ENCODE results near the gene RPGR. TPM values are rescaled to one million over a fixed set of nuclear protein-coding genes. Genes with fewer than 3 reads are reported as not detected.

The RPGR gene
- total RNA-seq, 1 donor from 2014 or later, result 4.5 TPM

GRCh38 chrX:38276089-38276488, 51.2 kb downstream of the RPGR start:
- Histone ChIP-seq H3K27ac (replicated peaks) (no peak overlapping the region), H3K4me3 (no peak overlapping the region), H3K4me1 (no peaks in the 10 kb centered on the region), H3K9me3 (replicated peaks) (no peaks in the 10 kb centered on the region), H3K27me3 (ENCODE audit: low read depth) (no peaks in the 10 kb centered on the region), H3K36me3 (peaks cover 5% of the 10 kb centered on the region)
- DNase-seq, result no peak
- TF ChIP-seq, protein P1, sequence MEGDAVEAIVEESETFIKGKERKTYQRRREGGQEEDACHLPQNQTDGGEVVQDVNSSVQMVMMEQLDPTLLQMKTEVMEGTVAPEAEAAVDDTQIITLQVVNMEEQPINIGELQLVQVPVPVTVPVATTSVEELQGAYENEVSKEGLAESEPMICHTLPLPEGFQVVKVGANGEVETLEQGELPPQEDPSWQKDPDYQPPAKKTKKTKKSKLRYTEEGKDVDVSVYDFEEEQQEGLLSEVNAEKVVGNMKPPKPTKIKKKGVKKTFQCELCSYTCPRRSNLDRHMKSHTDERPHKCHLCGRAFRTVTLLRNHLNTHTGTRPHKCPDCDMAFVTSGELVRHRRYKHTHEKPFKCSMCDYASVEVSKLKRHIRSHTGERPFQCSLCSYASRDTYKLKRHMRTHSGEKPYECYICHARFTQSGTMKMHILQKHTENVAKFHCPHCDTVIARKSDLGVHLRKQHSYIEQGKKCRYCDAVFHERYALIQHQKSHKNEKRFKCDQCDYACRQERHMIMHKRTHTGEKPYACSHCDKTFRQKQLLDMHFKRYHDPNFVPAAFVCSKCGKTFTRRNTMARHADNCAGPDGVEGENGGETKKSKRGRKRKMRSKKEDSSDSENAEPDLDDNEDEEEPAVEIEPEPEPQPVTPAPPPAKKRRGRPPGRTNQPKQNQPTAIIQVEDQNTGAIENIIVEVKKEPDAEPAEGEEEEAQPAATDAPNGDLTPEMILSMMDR (IDR thresholded peaks at IDR 0.05; ENCODE audit: borderline replicate concordance), result no peak
- intact Hi-C loops (cut with micrococcal nuclease), result no loop called here

DNA sequence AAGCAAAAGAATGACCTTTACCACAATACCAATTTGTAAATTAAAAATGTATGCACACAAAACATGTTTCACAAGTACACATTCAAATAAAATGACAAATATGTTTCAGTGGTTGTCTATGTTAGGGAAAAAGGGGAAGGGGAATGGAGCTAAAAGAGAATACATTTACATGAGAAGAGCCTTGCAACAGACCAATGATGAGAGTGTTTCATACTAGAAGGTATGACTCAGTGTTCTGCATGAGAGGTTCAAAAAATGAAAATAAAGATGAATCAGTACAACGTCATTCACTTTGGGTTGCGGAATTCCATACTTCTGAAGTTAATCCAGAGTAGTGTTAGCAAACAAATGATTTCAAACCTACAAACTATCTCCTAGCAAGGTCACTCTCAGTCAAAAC, 51.7 kb downstream of the RPGR start:
- Histone ChIP-seq H3K36me3 (peaks cover 5% of the 10 kb centered on the region), H3K27ac (replicated peaks) (no peak overlapping the region)
- intact Hi-C loops (cut with micrococcal nuclease), result no loop called here

GRCh38 chrX:38273453-38273852, 53.9 kb downstream of the RPGR start:
- DNase-seq, result no peak
- intact Hi-C loops (cut with micrococcal nuclease), result no loop called here
- TF ChIP-seq, protein P1 (IDR thresholded peaks at IDR 0.05; ENCODE audit: borderline replicate concordance), result no peak
- peaks cover 5% of the 10 kb centered on the region for H3K36me3 ChIP-seq
- H3K27me3 ChIP-seq (ENCODE audit: low read depth), result no peaks in the 10 kb centered on the region
- no peaks in the 10 kb centered on the region for H3K9me3 ChIP-seq (replicated peaks)
- no peak overlapping the region for H3K4me3 ChIP-seq
- H3K27ac ChIP-seq (replicated peaks), result no peak overlapping the region
- no peaks in the 10 kb centered on the region for H3K4me1 ChIP-seq

More for the DNA sequence above, 51.7 kb downstream of the RPGR start:
- H3K4me1 ChIP-seq, result no peaks in the 10 kb centered on the region
- H3K9me3 ChIP-seq (replicated peaks), result no peaks in the 10 kb centered on the region
- TF ChIP-seq, protein P1 (IDR thresholded peaks at IDR 0.05; ENCODE audit: borderline replicate concordance), result no peak
- no peaks in the 10 kb centered on the region for H3K27me3 ChIP-seq (ENCODE audit: low read depth)
- no peak overlapping the region for H3K4me3 ChIP-seq
- DNase-seq, result no peak

DNA sequence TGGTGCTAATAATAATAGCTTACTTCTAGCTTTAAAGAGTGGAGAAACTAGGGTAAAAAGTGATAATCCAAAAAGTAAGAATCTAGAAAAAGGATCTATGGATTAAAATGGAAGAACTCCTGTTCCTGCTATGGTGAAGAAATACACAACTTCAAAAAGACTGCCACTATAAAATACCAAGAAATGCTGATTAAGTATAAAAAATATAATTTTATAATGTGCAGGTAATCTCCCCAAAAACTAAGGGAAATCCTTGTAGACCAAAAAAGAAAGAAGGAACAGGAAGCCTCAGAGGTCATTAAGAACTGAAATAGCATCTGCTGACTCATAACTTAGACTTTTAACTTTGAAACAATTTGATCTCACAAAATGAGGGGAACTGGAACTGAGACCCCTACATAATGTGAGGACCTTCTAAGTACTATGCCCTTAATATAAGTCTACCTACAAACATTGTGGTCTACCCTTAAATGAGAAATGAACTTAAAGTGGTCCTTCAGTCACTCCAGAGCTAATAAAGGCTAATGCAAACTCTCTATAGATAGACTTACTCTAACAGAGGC, 56.1 kb downstream of the RPGR start:
- no peak for DNase-seq
- intact Hi-C loops (cut with micrococcal nuclease), result no loop called here

DNA sequence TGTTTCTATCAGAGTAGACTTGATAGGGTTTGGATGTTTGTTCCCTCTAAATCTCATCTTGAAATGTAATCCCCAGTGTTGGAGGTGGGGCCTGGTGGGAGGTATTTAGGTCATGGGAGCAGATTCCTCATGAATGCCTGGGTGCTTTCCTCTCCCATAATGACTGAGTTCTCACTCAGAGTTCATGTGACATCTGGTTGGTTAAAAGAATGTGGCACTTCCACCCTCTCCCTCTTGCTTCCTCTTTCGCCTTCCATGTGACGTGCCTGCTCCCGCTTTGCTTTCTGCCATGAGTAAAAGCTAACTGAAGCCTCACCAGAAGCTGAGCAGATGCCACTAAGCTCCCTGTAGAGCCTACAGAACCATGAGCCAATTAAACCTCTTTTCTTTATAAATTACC, 59.3 kb downstream of the RPGR start:
- no peaks in the 10 kb centered on the region for H3K9me3 ChIP-seq (replicated peaks)
- H3K4me1 ChIP-seq, result no peaks in the 10 kb centered on the region
- TF ChIP-seq, protein P1 (IDR thresholded peaks at IDR 0.05; ENCODE audit: borderline replicate concordance), result no peak
- H3K27me3 ChIP-seq (ENCODE audit: low read depth), result no peaks in the 10 kb centered on the region
- H3K27ac ChIP-seq (replicated peaks), result no peak overlapping the region
- no peaks in the 10 kb centered on the region for H3K36me3 ChIP-seq
- DNase-seq, result no peak
- H3K4me3 ChIP-seq, result no peak overlapping the region
- intact Hi-C loops (cut with micrococcal nuclease), result no loop called here

More for the DNA sequence above, 56.1 kb downstream of the RPGR start:
- Histone ChIP-seq H3K27me3 (ENCODE audit: low read depth) (no peaks in the 10 kb centered on the region), H3K4me1 (no peaks in the 10 kb centered on the region), H3K27ac (replicated peaks) (no peak overlapping the region), H3K36me3 (peaks cover 5% of the 10 kb centered on the region), H3K4me3 (no peak overlapping the region), H3K9me3 (replicated peaks) (no peaks in the 10 kb centered on the region)
- TF ChIP-seq, protein P1 (IDR thresholded peaks at IDR 0.05; ENCODE audit: borderline replicate concordance), result no peak
